HT1080 (cell line): Measurements from ENCODE around the gene KCNC1. TPM values are rescaled to one million over a fixed set of nuclear protein-coding genes. Genes with fewer than 3 reads are reported as not detected.

Experiments
- DNase-seq: peaks from one replicate; pipeline ENCODE4 v3.0.0-alpha.2; 2015; ENCODE audit warnings: low read depth
- polyA plus RNA-seq, 2 experiments: library from polyadenylated mRNA; depleted of rRNA; stranded (reverse); fragments of >200 nt; gene quantifications; 2 replicates each; pipeline ENCODE4 v1.2.3, GENCODE V29; 2015
- total RNA-seq: library from RNA; depleted of rRNA; stranded (reverse); fragments of >200 nt; shearing (Covaris generic); gene quantifications from 2 replicates; pipeline ENCODE4 v1.2.3, GENCODE V29; 2014; rRNA removed

KCNC1 gene
- 0.10 TPM in 1 of 2 replicates, not detected in the other for total RNA-seq
- polyA plus RNA-seq (2015; cell fraction: cytosol; rRNA removed) = not detected in 2 replicates
- 0.03 TPM in 1 of 2 replicates, not detected in the other for polyA plus RNA-seq (2015; cell fraction: nucleus; rRNA removed)

DNA sequence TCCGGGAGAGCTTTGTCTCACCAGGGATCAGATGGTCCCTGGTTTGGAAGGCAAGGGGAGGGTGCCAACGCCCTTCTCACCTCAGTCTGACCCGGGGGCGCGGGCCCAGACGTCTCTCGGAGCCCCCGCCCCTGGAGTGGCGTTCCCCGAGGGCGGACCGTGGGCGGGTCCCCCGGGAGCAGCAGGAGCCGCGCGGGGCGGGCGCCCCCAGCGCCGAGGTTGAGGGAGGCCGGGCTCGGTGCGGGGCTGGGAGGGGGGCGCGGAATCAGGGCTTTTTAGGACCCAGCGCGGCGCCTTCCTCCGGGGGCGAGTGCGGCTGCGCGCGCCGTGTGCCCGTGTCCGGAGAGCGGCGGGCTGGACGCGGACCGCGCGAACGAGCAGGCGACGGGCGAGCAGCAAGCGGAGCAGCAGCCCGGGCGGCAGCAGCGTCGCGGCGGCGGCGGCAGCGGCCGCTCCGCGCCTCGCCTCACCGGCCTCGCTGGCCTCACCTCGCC, at the start of gene KCNC1:
Gene KCNC1, plus strand, starts transcription at position 364 of the 494 bp plus-strand sequence. CDS start 1,222 bp downstream, outside the sequence.
- DNase-seq = no peak

DNA sequence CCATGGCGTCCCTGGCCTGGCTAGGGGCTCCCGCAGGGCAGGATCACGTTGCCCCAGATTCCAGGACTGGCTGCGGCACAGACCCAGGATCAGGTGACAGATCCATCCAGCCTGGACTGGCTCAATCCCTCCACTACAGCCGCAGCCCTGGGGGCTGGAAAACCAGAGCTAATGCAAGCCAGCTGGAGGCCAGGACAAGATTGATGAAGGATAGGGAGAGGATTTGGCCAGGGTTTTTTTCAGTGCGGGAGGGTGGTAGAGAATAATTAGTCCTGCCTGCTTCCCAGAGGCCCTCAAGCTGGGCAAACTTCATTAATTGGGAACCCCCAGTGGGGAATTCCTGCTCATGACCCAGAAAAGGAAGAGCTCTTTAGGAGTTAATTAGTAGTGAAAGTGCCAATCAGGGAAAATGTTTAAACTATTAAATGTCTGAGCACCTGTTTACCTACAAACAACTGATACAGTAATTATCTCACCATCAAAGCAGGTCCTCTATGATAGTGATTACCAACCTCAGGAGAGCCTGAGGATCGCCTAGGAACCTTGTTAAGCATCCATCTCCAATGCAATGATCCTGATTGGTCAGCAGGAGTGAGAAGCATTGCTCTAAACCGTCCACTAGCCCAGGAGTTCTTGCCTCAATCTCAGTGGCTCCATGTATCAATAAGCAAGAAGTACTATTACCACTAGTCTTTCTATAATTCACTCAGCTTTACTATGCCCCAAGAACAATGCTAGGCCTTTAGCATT, 48.2 kb upstream of the KCNC1 start:
- no peak for DNase-seq

DNA sequence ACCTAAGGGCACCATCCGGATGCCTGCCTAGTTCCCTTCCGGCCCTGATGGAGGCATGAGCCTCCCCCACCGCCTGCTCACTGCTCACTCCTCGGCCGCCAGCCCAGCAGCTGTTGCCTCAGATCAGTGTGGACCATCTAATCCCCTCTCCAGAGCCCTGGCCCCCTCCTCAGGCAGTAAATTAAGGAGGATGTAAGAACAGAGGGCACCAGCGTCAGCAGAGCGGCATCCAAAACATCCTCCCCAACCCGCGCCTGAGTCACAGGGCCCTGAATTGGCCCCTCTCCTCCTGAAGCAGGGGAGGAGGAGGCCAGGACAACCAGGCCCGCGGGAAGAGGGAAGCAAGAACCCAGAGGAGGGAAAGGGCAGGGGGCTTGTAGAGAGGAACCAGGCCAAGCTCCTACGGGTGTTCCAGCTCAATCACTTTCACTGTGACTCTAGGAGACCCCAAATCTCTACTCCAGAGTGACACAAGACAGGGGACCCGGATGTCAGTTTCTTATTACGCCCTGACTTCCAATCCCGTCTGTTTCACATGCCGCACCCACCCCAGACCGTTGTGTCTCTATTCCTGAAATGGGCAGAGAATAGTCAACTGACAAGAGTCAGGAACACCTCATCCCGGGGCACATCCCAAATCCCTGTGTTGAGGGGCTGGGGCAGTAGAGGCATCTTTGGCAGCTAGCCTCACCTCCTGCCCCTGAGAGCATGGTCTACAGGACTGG, 46.5 kb upstream of the KCNC1 start:
- DNase-seq = no peak

DNA sequence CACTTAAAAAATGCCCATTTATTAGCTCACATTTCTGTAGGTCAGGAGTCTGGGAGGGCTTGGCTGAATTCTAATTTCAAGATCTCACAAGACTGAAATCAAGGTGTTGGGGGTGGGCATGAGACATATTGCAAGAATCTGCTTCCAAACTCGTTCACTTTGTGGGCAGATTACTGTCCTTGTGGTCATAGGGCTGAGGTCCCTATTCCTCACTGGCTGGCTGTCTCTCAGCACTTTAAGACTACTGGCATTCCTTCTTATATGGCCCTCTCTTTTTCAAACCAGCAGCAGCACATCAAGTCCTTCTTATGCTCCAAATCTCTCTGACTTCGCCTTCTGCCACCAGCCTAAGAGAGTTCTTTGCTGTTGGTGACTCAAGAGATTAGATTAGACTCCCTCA, 43.0 kb upstream of the KCNC1 start:
- no peak for DNase-seq

DNA sequence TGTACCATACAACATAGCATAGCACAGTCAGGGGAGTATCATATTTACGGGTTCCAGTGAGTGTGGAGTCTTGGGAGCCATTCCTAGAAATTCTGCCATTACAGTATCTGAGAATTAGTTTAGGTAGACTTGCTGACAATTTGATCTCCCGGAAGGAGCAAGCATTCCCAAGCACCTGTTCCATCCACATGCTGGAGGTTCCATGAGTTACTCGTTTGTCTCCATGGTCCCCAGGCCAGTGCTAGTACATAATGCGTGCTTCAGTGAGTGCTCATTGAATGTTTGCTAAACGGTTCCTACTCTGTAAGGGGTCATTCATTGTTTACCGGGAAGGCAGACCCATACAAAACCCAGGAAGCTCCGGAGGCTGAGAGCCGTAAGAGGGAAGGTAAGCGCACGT, 42.6 kb upstream of the KCNC1 start:
- no peak for DNase-seq

DNA sequence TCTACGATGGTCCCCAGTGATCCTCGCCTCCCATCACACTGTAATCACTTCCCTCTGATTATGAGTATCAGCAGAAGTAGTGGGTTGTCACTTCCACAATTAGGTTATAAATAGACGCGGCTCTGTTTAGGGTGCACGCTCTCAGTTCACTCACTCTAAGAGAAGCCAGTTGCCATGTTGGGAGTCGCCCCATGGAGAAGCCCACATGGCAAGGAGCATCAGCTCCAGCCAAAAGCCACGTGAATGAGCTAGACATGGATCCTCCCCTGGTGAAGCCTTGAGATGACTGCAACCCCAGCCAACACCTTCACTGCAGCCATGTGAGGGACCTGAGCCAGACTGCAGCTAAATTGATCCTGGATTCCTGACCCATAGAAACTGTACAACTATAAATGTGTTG, 41.6 kb upstream of the KCNC1 start:
- DNase-seq = no peak

DNA sequence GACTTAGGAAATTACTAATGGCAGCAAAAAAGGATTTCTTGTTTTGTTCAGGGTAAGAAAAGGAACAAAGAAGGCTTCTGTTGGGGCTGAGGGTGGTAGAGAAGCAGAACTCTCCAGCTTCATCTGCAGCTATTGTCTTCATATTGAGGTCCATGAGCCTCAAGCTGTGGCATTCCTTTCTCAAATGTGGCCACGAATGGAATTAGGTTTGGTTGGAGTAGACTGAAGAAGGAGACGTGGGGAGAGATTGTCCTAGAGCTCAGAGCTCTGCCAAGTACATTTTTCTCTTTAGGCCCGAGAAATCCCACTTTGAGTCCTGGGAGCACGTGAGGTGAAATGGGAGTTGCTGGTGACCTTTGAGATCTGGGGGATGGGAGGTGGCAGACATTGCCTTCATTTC, 41.0 kb upstream of the KCNC1 start:
- DNase-seq = no peak

DNA sequence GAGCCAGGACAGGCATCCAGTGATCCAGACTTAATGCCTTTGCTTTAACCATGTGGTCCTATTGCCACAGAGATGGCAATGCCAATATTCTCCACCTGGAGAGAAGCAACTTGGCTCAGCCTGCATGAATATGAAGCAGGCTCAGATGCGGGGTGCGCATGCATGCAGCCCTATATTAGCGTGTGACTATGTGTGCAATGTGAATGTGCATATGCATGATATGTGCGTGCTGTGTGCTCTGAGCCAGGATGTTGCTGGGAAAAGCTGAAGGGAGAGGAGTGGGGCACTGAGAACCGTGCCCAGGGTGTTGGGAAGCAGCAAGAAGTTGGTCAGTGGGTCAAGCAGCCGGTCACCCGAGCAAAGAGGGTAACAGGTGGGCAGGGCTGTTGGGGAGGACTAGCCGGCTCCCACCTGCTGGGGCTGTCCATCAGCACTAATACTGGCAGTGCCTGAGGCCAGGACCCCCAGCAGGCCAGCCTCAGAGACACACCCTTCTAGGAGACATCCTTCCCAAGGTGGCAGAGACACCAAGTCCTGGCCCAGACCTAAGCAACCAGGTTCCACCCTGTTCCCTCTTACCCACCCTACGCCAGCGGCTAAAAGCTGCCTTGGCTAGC, 40.0 kb upstream of the KCNC1 start:
- no peak for DNase-seq

DNA sequence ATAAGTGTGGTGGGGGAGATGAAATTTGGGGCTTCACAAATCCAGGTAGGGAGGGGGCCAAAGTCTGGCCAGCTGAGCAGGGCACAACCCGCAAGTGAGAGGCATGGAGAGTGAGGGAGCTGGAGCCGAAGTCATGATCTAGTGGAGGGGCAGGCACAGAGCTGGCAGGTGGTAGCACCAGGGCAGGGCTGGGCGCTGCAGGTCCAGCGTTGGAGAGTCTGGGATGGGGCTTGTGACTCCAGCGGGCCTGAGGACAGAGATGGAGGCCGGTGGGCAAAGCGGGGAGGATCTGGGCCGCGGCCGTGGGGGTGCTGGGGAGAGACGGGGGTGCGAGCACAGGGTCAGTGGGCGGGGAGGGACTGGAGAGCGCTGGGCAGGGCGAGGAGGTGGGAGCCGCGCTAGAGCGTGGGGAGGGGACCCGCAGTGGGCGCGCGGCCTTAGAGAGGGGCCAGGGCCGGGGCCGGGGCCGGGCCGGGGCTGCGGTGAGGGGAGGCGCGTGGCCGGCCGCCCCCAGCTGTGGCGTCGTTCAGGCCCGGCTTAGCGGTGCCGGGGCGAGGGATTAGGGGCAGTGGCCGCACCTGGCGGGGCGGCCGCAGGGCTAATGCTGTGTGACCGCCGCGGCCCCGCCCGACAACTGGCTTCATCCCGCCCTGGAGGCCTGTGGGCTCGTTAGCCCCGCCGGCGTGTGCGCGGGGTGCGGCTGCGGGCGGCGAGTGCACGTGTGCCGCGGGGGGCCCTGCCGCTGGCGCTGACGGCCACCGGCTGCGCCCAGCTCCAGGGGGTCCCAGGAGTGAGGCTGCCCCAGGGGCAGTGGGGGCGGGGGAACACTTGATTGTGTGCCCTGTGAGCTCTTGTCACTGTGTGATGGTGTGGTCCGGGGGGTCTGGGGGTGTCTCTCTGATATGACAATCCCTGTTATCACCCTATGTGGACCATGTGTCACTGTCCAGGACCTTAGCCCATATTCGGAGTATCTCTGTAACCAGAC, 38.8 kb upstream of the KCNC1 start:
- DNase-seq = no peak

DNA sequence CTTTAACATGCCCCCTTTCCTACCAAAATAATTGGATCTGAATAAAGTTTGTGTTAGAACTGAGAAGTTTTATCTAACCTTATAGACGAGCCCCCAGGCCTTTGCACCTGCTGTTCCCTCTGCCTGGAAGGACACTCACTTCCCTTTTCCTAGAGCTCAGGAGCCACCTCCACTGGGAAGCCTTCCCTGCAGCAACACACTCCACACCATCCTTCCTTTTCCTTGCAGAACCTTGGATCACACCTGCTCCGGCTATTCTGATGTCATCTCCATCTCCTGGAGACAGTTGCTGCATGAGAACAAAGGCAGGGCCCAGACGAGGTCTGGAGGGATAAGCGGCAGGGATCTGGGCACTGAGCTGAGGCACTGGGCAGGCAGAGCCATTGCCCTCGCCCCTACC, 37.8 kb upstream of the KCNC1 start:
- DNase-seq = no peak

DNA sequence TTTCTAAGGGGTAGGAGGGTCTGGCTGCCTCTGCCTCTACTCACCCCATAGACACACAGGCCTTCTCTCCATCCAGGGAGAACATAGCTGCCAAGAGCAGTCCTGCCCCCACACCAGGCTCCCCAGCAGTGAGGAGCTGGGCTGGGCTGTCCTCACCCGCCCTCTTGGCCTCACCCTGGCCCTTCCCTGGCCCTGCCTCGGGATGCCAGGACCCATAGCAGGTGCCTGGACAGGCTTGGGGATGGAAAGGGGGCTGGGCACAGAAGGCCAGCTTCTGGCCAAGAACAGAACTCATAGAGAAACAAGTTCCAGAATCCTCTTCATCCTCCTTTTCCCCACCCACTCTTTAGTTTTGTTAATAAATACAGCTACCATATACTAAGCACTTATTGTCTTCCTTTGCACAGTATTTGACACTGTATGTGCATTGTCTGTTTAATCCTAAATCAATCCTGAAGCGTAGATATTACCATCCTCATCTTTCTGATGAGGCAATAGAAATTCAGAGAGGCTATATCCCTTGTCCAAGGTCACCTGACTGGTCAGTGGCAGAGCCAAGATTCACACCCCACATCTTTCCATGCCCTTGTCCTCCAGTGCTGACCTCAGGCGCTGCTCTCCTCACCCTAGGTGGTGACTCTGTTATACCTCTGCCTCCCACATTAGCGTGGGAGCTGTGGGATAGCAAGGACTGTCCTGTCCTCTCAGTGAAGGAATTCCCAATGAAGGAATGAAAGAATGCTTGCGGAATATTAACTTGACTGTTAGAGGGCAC, 37.2 kb upstream of the KCNC1 start:
- DNase-seq = no peak

DNA sequence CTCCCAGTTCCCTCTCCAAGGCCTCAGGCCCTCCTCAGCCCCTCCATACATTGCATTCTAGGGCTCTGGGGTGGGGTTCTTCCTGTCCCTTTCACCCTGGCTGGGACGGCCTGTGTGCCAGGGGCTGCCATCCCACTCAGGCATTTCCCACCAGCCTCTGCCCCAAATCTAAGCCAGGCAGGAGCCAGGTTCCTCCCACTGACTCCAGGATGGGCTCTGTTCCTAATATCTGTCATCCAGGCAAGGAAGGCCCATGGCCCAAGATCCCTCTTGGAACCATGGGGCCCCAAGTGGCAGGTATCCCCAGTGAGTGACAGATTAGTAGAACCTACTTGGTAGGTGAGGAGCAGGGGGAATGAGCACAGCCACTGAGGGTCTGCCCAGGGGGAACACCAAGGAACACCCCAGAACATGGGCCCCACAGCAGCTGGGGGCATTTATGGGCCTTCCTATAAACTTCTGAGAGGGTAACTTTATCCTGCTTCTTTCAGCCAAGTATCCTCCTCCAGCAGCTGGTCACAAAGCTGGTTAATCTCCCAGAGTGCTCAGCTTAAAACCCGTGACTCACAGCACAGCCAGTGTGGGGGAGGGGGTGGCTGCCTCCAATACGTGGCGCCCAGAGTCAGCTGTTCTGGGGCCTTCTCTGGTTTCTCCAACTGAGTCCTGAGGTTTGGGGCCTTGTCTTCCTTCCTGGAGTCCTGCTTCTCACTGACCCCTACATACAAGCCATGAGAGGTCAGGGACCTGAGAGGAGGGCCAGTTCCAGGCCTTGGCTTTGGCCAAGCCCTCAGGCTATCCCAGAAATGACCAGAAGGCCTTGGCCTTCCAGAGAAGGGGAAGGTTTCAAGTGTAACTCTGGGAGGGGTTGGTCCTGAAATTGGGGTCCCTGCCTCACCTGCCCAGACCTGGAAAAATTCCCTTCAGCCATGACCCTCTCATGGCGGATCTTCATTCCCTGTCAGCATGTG, 35.1 kb upstream of the KCNC1 start:
- DNase-seq = peak; percentile 57

DNA sequence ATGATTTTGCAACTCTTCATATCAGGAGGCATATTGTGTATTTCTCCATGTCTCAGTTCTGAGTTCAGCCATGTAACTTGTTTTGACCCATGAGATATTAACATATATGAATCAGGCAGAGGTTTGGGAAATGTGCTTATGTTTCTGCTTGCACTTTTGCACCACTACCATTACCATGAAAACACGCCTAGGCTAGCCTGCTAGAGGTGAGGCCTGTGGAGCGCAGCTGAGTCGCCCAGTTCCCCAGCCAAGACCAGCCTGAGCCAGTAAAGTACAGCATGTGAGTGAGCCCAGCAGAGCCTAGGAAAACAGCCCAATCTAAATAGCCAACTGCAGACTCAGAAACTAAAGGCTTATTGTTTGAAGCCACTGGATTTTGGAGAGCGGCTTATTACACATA, 33.6 kb upstream of the KCNC1 start:
- DNase-seq = no peak

DNA sequence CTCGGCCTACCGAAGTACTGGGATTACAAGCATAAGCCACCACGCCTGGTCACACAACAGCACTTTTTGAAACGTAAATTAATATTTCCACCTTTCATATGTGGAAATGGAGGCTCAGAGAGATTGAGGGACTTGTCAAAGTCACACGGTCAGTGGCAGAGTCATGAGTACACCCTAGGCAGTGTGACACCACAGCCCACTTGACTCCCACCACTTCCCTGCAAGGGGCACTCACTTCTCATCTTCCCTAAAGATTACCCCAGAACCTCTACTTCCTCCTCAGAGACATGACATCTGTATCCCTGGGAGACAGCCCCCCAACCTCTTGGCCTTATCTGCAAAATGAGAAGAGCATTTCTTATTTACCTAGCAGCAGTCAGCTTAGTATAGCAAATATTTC, 31.7 kb upstream of the KCNC1 start:
- no peak for DNase-seq

DNA sequence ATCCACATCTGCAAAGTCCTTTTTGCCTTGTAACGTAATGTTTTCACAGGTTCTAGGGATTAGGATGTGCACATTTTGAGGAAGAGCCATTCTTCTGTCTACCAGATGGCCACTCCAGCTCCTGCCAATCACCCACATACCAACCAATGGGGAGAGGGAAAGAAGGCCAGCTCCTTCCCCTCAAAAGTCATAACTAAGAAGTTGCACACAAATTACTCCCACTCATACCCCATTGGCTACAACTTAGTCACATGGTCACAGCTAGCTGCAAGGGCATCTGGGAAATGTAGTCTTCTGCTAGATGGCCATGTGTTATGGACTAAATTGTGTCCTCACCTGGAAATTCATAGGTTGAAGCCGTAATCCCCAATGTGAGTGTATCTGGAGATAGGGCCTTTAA, 30.6 kb upstream of the KCNC1 start:
- peak; percentile 56 for DNase-seq

DNA sequence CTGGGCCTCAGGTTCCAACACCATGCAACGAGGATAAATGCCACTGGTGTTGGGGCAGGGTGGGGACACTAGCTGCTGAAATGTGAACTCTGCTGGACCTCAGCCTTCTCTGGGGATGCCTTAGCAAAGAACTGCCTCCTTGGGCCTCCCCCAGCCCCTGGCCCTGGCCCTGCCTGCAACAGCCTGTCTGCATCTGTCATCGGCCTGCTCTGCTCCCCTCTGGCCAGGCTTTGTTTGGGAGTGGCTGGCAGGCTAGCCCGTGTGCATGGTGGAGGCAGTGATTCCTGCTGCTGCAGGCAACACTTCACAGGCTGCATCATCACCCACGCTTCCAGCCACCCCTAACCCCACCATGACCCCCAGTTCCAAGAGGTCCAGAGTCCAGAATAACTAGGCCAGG, 26.8 kb upstream of the KCNC1 start:
- no peak for DNase-seq

DNA sequence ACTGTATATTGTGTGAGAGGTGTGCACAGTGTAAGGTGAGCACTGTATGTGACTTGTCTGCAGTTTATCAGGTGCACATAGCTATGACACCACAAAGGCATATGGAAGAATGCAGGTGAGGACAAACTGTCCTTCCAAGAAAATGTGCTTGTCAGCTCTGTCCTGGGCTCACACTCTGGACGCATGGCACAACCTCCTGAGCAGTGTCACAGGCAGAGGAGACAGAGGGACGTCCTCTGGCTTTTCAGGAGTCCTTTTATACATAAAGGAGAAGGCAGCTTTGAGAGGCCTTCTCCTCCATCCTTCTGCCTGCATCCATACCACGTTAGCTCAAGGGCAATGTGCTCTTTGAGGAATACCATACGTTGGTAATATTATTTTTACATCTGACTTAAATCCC, 22.7 kb upstream of the KCNC1 start:
- DNase-seq = no peak

DNA sequence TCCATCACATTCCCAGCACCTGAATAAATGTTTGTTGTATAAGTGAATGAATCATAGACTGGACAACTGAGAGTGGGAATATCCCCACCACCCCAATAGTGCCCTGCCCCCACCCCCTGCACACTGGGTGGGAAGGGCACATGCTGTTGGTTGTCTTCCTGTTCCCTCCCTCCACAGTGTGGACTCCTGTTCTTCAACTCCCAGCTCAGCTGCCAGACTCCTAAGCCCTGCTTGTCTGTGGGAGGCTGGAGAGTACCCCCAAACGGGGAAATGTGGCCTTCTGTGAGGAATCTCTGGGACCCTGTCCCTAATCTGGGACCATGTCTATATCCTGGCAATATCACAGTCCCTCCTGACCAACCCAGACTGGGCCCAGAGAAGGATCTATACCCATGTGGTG, 20.7 kb upstream of the KCNC1 start:
- no peak for DNase-seq

DNA sequence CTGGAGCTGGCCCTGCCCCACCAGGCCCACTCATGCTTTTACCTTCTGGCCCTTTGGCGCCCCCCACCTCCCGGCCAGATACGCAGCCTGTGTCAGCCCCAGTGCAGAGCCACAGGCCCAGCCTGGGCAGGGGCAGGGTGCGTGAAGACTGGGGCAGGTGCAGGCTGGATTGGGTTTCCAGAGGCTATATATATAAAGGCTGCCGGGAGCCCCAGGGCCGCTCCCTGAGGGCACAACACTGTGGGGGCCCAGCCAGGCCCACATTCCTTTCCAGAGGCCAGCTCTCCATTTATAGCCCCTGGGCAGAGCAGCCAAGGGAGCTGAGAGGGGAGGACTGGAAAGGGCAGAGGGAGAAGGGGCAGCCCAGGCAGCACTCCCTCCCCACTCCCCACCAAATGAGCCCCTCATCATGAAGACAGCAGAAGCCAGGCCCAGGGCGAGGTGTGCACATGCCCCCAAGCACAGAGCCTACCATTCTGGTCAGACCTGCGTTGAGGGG, 20.2 kb upstream of the KCNC1 start:
- DNase-seq = no peak
